H1 (cell line): ENCODE data around the gene WDFY4. TPM values are rescaled to one million over a fixed set of nuclear protein-coding genes. Genes with fewer than 3 reads are reported as not detected.

Experiments
- ATF3 ChIP-seq: IDR thresholded peaks from 2 replicates; pipeline ENCODE4 v1.6.1; 2011; ENCODE audit warnings: low read depth, mild to moderate bottlenecking, low read length; ENCODE audit not compliant: insufficient read depth
- CHD2 ChIP-seq: IDR thresholded peaks from 2 replicates; pipeline ENCODE4 v1.6.1; 2012; ENCODE audit warnings: low read length, improper control_type of control experiment
- NANOG ChIP-seq: IDR thresholded peaks from 2 replicates; pipeline ENCODE4 v1.6.1; 2011; ENCODE audit warnings: low read length, low read depth, mild to moderate bottlenecking, inconsistent platforms; ENCODE audit not compliant: insufficient read depth, poor library complexity, severe bottlenecking
- SAP30 ChIP-seq: fragments of 300-600 bp; sonication (generic); IDR thresholded peaks from 2 replicates; pipeline ENCODE4 v1.7.1; 2012; ENCODE audit warnings: low read length, moderate library complexity, mild to moderate bottlenecking, inconsistent platforms; ENCODE audit not compliant: insufficient read depth, insufficient replicate concordance
- SIX5 ChIP-seq: IDR thresholded peaks from 2 replicates; pipeline ENCODE4 v1.6.1; 2011; ENCODE audit warnings: mild to moderate bottlenecking, low read depth, low read length
- SUZ12 ChIP-seq: fragments of 200-600 bp; sonication (generic); IDR thresholded peaks from 2 replicates; pipeline ENCODE4 v1.6.1; 2012; ENCODE audit warnings: mild to moderate bottlenecking, inconsistent platforms, low read length, moderate library complexity, mixed read lengths
- TAF1 ChIP-seq: IDR thresholded peaks from 2 replicates; pipeline ENCODE4 v1.6.1; 2011; ENCODE audit warnings: mild to moderate bottlenecking, low read depth, low read length
- polyA plus RNA-seq, 7 experiments: library from polyadenylated mRNA; depleted of rRNA in 3 of 7; stranded (reverse) in 5 of 7; unstranded in 2 of 7; fragments of >200 nt in 5 of 7; fragments of 200-250 nt in 2 of 7; gene quantifications; 1 replicate in 5 of 7; 2 replicates in 1 of 7; 4 replicates in 1 of 7; pipeline versions ENCODE4 v1.2.1 to v1.2.3, GENCODE V29; 2011 to 2013; ENCODE audit warnings: missing spikeins in 2 of 7, mixed read lengths in 2 of 7
- total RNA-seq: library from RNA; stranded (reverse); fragmentation: NEBNext Ultra II Directional; extraction: Animal tissue kit (Norgen Biotek cat#: 25700); gene quantifications from 2 replicates; pipeline ENCODE4 v1.2.1, GENCODE V29; 2021

The WDFY4 gene
- total and polyA plus RNA-seq, 2 of the 8 experiments (the other 6 are each of a cell fraction or from before 2014, with no cell fraction given), result not detected

- no peak for TF ChIP-seq SAP30
- TF ChIP-seq NANOG, result no peak
- no peak for TF ChIP-seq TAF1
- TF ChIP-seq SIX5, result no peak
- TF ChIP-seq SUZ12, result no peak
- TF ChIP-seq CHD2, result no peak
- TF ChIP-seq ATF3, result no peak
- TF ChIP-seq, all 59 proteins: peak for 0
These were observed 211.1 kb downstream of the WDFY4 start (continued) for GRCh38 chr10:48895803-48896195.
